ENCODE results near the gene KIF19. TPM values are rescaled to one million over a fixed set of nuclear protein-coding genes. Genes with fewer than 3 reads are reported as not detected.

Gene KIF19
- total and polyA plus RNA-seq, 4 donors: 4.2 to 12.7 (median 6.7) TPM

DNA sequence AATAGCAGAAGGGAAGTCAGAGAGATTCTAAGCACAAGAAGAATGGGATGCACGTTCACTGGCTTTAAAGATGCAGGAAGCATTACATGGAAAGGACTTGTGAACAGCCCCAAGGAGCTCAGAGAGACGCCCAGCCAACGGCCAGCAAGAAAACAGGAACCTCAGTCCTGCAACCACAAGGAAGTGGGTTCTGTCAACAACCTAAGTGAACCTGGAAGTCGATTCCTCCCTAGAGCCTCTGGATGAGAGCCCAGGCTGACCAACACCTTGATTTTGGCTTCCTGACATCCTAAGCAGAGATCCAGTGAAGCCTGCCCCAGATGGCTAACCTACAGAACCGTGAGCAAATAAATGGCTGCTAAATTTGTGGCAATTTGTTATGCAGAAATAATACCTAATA, 65.7 kb downstream of the KIF19 start:
- Histone ChIP-seq H3K27me3 (ENCODE audit: control insufficient read depth in 3 of 3, insufficient read depth in 3 of 3, low read length in 2 of 3) (no peaks in the 10 kb centered on the region), H3K36me3 (ENCODE audit: control insufficient read depth in 4 of 4, insufficient read depth in 4 of 4, low read length in 4 of 4) (no peaks in the 10 kb centered on the region), H3K9me3 (ENCODE audit: control insufficient read depth in 4 of 4, insufficient read depth in 3 of 4, low read length in 3 of 4) (peaks cover 0 to 2% (median 0%) of the 10 kb centered on the region in 4 donors), H3K4me1 (ENCODE audit: control insufficient read depth in 5 of 5, insufficient read depth in 5 of 5, low read length in 5 of 5) (no peaks in the 10 kb centered on the region), H3K4me3 (no peak overlapping the region), H3K9ac (ENCODE audit: insufficient read depth in 1 of 2, low read length in 2 of 2) (no peak overlapping the region), H3K27ac (ENCODE audit: low read depth in 1 of 2, low read length in 1 of 2) (no peak overlapping the region)
- no peak for ATAC-seq (ENCODE audit: insufficient read depth, low FRiP score)
- no peak for DNase-seq
- TF ChIP-seq, protein P1, sequence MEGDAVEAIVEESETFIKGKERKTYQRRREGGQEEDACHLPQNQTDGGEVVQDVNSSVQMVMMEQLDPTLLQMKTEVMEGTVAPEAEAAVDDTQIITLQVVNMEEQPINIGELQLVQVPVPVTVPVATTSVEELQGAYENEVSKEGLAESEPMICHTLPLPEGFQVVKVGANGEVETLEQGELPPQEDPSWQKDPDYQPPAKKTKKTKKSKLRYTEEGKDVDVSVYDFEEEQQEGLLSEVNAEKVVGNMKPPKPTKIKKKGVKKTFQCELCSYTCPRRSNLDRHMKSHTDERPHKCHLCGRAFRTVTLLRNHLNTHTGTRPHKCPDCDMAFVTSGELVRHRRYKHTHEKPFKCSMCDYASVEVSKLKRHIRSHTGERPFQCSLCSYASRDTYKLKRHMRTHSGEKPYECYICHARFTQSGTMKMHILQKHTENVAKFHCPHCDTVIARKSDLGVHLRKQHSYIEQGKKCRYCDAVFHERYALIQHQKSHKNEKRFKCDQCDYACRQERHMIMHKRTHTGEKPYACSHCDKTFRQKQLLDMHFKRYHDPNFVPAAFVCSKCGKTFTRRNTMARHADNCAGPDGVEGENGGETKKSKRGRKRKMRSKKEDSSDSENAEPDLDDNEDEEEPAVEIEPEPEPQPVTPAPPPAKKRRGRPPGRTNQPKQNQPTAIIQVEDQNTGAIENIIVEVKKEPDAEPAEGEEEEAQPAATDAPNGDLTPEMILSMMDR (IDR thresholded peaks at IDR 0.05; ENCODE audit: control extremely low read depth, extremely low read depth): no peak
- whole genome bisulfite sequencing, 2 donors: 24 to 38% methylated on average over 5 of the region's 5 CpGs

DNA sequence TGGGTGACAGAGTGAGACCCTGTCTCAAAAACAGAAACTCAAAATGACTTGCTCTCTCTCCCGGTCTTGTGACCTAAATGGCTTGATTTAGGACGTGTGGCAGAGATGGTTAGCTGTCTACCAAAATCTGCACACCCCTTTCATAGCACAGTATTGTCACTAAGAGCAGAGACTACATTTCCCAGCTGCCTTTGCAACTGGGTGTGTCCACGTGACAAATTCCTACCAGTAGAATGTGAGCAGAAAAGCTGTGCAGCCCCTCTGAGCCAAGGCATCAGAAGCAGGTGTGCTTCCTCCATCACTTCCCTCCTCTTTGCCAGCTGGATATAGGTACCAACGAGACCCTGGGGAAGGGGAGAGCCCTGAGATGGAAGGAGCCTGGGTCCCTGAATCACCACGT, 66.8 kb downstream of the KIF19 start:
- TF ChIP-seq, protein P1 (IDR thresholded peaks at IDR 0.05; ENCODE audit: control extremely low read depth, extremely low read depth): no peak
- H3K4me1 ChIP-seq (ENCODE audit: control insufficient read depth in 5 of 5, insufficient read depth in 5 of 5, low read length in 5 of 5): no peaks in the 10 kb centered on the region
- H3K4me3 ChIP-seq: no peak overlapping the region
- no peak overlapping the region for H3K9ac ChIP-seq (ENCODE audit: insufficient read depth in 1 of 2, low read length in 2 of 2)
- no peaks in the 10 kb centered on the region for H3K36me3 ChIP-seq (ENCODE audit: control insufficient read depth in 4 of 4, insufficient read depth in 4 of 4, low read length in 4 of 4)
- ATAC-seq (ENCODE audit: insufficient read depth, low FRiP score): no peak
- no peaks in the 10 kb centered on the region for H3K27me3 ChIP-seq (ENCODE audit: control insufficient read depth in 3 of 3, insufficient read depth in 3 of 3, low read length in 2 of 3)
- 70 to 72% methylated on average over 5 of the region's 5 CpGs for WGBS, 2 donors
- no peak overlapping the region for H3K27ac ChIP-seq (ENCODE audit: low read depth in 1 of 2, low read length in 1 of 2)
- peaks cover 0 to 2% (median 0%) of the 10 kb centered on the region in 4 donors for H3K9me3 ChIP-seq (ENCODE audit: control insufficient read depth in 4 of 4, insufficient read depth in 3 of 4, low read length in 3 of 4)
- DNase-seq: no peak

DNA sequence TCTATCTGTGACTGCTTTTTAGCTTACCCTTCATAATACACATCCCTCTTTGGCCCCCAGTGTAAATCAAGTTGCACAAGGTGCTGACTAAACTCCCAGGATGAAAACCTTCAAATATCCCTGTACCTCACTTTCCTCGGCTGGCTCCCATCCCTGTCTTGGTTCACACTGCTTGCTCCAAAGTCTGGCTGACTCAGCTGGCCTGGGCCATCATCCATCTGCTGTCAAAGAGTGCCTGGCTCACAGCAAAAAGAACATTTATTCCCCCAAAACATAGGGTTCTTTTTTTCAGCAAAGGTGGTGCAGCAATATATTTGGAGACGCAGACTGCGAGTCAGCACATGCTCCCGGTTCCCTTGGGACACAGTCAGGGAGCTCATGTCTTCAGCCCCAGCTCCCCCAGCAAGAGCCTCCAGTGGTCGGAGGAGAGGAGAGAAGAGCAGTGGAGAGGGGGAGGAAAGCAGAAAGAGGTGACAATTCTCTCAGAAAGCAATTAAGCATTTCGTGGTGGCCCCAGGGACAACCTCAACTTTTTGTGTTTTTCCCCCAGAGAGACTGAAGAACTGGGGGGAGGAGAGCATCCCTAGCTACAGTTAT, 67.4 kb downstream of the KIF19 start:
- Histone ChIP-seq H3K4me3 (no peak overlapping the region), H3K27me3 (ENCODE audit: control insufficient read depth in 3 of 3, insufficient read depth in 3 of 3, low read length in 2 of 3) (no peaks in the 10 kb centered on the region), H3K9me3 (ENCODE audit: control insufficient read depth in 4 of 4, insufficient read depth in 3 of 4, low read length in 3 of 4) (peaks cover 0 to 2% (median 0%) of the 10 kb centered on the region in 4 donors), H3K27ac (ENCODE audit: low read depth in 1 of 2, low read length in 1 of 2) (no peak overlapping the region), H3K4me1 (ENCODE audit: control insufficient read depth in 5 of 5, insufficient read depth in 5 of 5, low read length in 5 of 5) (no peaks in the 10 kb centered on the region), H3K36me3 (ENCODE audit: control insufficient read depth in 4 of 4, insufficient read depth in 4 of 4, low read length in 4 of 4) (no peaks in the 10 kb centered on the region), H3K9ac (ENCODE audit: insufficient read depth in 1 of 2, low read length in 2 of 2) (no peak overlapping the region)
- ATAC-seq (ENCODE audit: insufficient read depth, low FRiP score) (no peak), DNase-seq (no peak)
- 84 to 90% methylated on average over 6 of the region's 6 CpGs for WGBS, 2 donors
- TF ChIP-seq, protein P1 (IDR thresholded peaks at IDR 0.05; ENCODE audit: control extremely low read depth, extremely low read depth): no peak
